SK-N-SH treated with all-trans-retinoic acid at 6 μM for 48 hours (cell line): Measurements from ENCODE around the gene NFIA.
A peak's percentile ranks its signal among the peaks of the same experiment; 100 is the strongest.

Source experiments
- ATAC-seq: fragments of 200-7000 bp; cut with Tn5 transposase; 3 replicates; pipeline ENCODE4 v1.9.1; 2020; ENCODE audit warnings: mild to moderate bottlenecking, moderate library complexity
- BACH2 ChIP-seq: fragments of 250-450 bp; sonication (Bioruptor Pico); IDR thresholded peaks from 2 replicates; pipeline ENCODE4 v1.9.0; 2021; ENCODE audit warnings: mild to moderate bottlenecking, borderline replicate concordance
- CREB5 ChIP-seq: fragments of 250-450 bp; sonication (Bioruptor Pico); IDR thresholded peaks from 2 replicates; pipeline ENCODE4 v1.5.1; 2020; ENCODE audit warnings: low read depth, mild to moderate bottlenecking, moderate library complexity
- CSRNP3 ChIP-seq: fragments of 250-450 bp; sonication (Bioruptor Pico); IDR thresholded peaks from 2 replicates; pipeline ENCODE4 v1.5.1; 2021; ENCODE audit warnings: mild to moderate bottlenecking, moderate library complexity
- ESRRG ChIP-seq: fragments of 250-450 bp; sonication (Bioruptor Pico); IDR thresholded peaks from 2 replicates; pipeline ENCODE4 v1.6.1; 2021; ENCODE audit warnings: mild to moderate bottlenecking
- GLIS3 ChIP-seq: fragments of 250-450 bp; sonication (Bioruptor Pico); IDR thresholded peaks from 2 replicates; pipeline ENCODE4 v1.5.0; 2020; ENCODE audit warnings: mild to moderate bottlenecking, moderate library complexity
- OSR1 ChIP-seq: fragments of 250-450 bp; sonication (Bioruptor Pico); IDR thresholded peaks from 2 replicates; pipeline ENCODE4 v1.8.0; 2022; ENCODE audit warnings: moderate library complexity, mild to moderate bottlenecking, inconsistent platforms
- PATZ1 ChIP-seq: fragments of 250-450 bp; sonication (Bioruptor Pico); IDR thresholded peaks from 2 replicates; pipeline ENCODE4 v1.8.0; 2020; ENCODE audit warnings: mild to moderate bottlenecking, moderate library complexity, borderline replicate concordance
- POU6F1 ChIP-seq: fragments of 250-450 bp; sonication (Bioruptor Pico); IDR thresholded peaks from 2 replicates; pipeline ENCODE4 v1.8.0; 2021; ENCODE audit warnings: low read depth, mild to moderate bottlenecking, moderate library complexity, borderline replicate concordance
- SNAI2 ChIP-seq: fragments of 250-450 bp; sonication (Bioruptor Pico); IDR thresholded peaks from 2 replicates; pipeline ENCODE4 v1.5.0; 2020; ENCODE audit warnings: mild to moderate bottlenecking, moderate library complexity
- TCF4 ChIP-seq: fragments of 250-450 bp; sonication (Bioruptor Pico); IDR thresholded peaks from 2 replicates; pipeline ENCODE4 v1.8.0; 2021; ENCODE audit warnings: mild to moderate bottlenecking, moderate library complexity, borderline replicate concordance
- TSHZ2 ChIP-seq: fragments of 250-450 bp; sonication (Bioruptor Pico); IDR thresholded peaks from 2 replicates; pipeline ENCODE4 v1.5.0; 2020; ENCODE audit warnings: mild to moderate bottlenecking, moderate library complexity
- ZNF565 ChIP-seq: fragments of 450-650 bp; formaldehyde crosslinking; conservative IDR thresholded peaks from 2 replicates; pipeline ENCODE4 v1.5.0; 2020; ENCODE audit warnings: low read depth, mild to moderate bottlenecking, moderate library complexity
- ZNF70 ChIP-seq: fragments of 450-650 bp; formaldehyde crosslinking; IDR thresholded peaks from 2 replicates; pipeline ENCODE4 v1.5.0; 2020; ENCODE audit warnings: mild to moderate bottlenecking, moderate library complexity
- ZNF8 ChIP-seq: fragments of 450-650 bp; formaldehyde crosslinking; IDR thresholded peaks from 2 replicates; pipeline ENCODE4 v1.5.0; 2020; ENCODE audit warnings: mild to moderate bottlenecking, moderate library complexity

The NFIA gene

GRCh38 chr1:61081686-61082310 lies 563 bp upstream of the NFIA start (continued):
- TF ChIP-seq TSHZ2 (no peak), ZNF8 (CRISPR knock-in tag) (no peak), ESRRG (CRISPR knock-in tag) (no peak), ZNF565 (CRISPR knock-in tag) (no peak), BACH2 (CRISPR knock-in tag) (no peak), POU6F1 (CRISPR knock-in tag) (no peak), CSRNP3 (CRISPR knock-in tag) (no peak), CREB5 (CRISPR knock-in tag) (no peak)
- TF ChIP-seq, all 23 proteins: peak for 0

GRCh38 chr1:61083013-61083806 lies 849 bp downstream of the NFIA start:
- ATAC-seq: peak; percentile 19
- no peak for TF ChIP-seq OSR1 (CRISPR knock-in tag)
- no peak for TF ChIP-seq ZNF8 (CRISPR knock-in tag)
- no peak for TF ChIP-seq GLIS3 (CRISPR knock-in tag)
- TF ChIP-seq PATZ1 (CRISPR knock-in tag): no peak
- TF ChIP-seq TSHZ2: no peak
- TF ChIP-seq TCF4 (CRISPR knock-in tag): no peak
- no peak for TF ChIP-seq ZNF70 (CRISPR knock-in tag)
- TF ChIP-seq, all 23 proteins: peak for 0

- ATAC-seq: no peak
- TF ChIP-seq SNAI2 (CRISPR knock-in tag): no peak
- TF ChIP-seq CSRNP3 (CRISPR knock-in tag): no peak
- TF ChIP-seq BACH2 (CRISPR knock-in tag): no peak
Measured at GRCh38 chr1:61083807-61084440, 1.6 kb downstream of the NFIA start.
